Suprapubic skin (tissue), 4 donors: ENCODE data around the gene CMKLR1. TPM values are rescaled to one million over a fixed set of nuclear protein-coding genes. Genes with fewer than 3 reads are reported as not detected.

Experiments used
- DNase-seq, 2 donors: peaks; one replicate each; pipeline ENCODE4 v3.0.0-alpha.2; 2019; ENCODE audit warnings: low spot score in 2 of 2
- H3K27ac ChIP-seq: fragments of 200-600 bp; sonication (generic); one replicate; pipeline ENCODE4 v1.5.1; 2019
- H3K27me3 ChIP-seq: fragments of 200-600 bp; sonication (generic); one replicate; pipeline ENCODE4 v1.5.1; 2019
- H3K36me3 ChIP-seq: fragments of 200-600 bp; sonication (generic); one replicate; pipeline ENCODE4 v1.5.1; 2019
- H3K4me1 ChIP-seq: fragments of 200-600 bp; sonication (generic); one replicate; pipeline ENCODE4 v1.5.1; 2019
- H3K4me3 ChIP-seq: fragments of 200-600 bp; sonication (generic); one replicate; pipeline ENCODE4 v1.5.1; 2019; ENCODE audit warnings: mild to moderate bottlenecking
- H3K9me3 ChIP-seq: fragments of 200-600 bp; sonication (generic); one replicate; pipeline ENCODE4 v1.5.1; 2019
- EP300 ChIP-seq: sonication (generic); formaldehyde crosslinking; IDR thresholded peaks from one replicate; pipeline ENCODE4 v1.6.1; 2017; ENCODE audit warnings: antibody characterized with exemption
- POLR2A ChIP-seq, 2 donors: fragments of 450-650 bp; IDR thresholded peaks; one replicate each; pipeline ENCODE4 v1.6.1; 2017; ENCODE audit warnings: antibody characterized with exemption in 2 of 2, mild to moderate bottlenecking in 2 of 2, moderate library complexity in 2 of 2
- POLR2AphosphoS5 ChIP-seq, 3 donors: sonication (generic); formaldehyde crosslinking; IDR thresholded peaks; one replicate each; pipeline ENCODE4 v1.6.1; 2017; ENCODE audit warnings: antibody characterized with exemption in 3 of 3
- WGBS: methylation state at CpG from one replicate; pipeline ENCODE4 v1.1.5; 2018; 5-methylcytosine and 5-hydroxymethylcytosine counted together
- total RNA-seq, 4 donors: library from RNA; depleted of rRNA; stranded (reverse); fragments of >200 nt; gene quantifications; one replicate each; pipeline ENCODE4 v1.1.0, GENCODE V29; 2016
- TF ChIP-seq, protein P1 (sequence below), 2 donors: fragments of 200-600 bp in 1 of 2; fragments of 450-650 bp in 1 of 2; sonication (generic) in 1 of 2; IDR thresholded peaks; one replicate each; pipeline ENCODE4 v1.5.1; 2016 to 2019; ENCODE audit warnings: antibody characterized with exemption in 2 of 2, mild to moderate bottlenecking in 1 of 2, moderate library complexity in 1 of 2

CMKLR1 gene
- total RNA-seq, 4 donors from 2014 or later = 2.1 to 5.2 (median 3.4) TPM

DNA sequence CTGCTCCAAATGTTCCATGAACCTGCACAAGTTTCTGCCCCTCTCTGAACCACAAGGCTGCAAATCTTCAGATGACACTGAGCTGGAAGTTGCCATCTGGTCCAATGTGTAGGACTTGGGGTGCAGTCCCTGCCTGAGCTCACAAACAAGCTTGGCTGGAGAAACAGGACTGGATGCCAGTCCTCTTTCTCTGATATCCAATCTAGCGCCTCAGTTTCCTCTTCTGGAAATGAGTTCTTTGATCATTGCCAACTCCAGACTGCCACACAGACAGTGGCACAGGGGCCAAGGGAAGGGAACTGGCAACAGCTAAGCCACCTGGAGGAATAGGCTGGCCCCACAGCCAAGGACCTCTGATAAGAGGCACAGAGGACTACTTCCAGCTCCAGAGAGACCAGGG is 15.5 kb downstream of the CMKLR1 start:
- DNase-seq = no peak
- Histone ChIP-seq H3K36me3 (no peaks in the 10 kb centered on the region), H3K4me3 (no peak overlapping the region), H3K27ac (no peak overlapping the region), H3K9me3 (no peaks in the 10 kb centered on the region), H3K4me1 (peaks cover 11% of the 10 kb centered on the region), H3K27me3 (peaks cover 7% of the 10 kb centered on the region)
- WGBS = 75% methylated on average over 1 of the region's 1 CpG
- TF ChIP-seq POLR2AphosphoS5 (IDR thresholded peaks at IDR 0.05) (no peak), POLR2A (IDR thresholded peaks at IDR 0.05) (no peak), EP300 (no peak)
- TF ChIP-seq, protein P1, sequence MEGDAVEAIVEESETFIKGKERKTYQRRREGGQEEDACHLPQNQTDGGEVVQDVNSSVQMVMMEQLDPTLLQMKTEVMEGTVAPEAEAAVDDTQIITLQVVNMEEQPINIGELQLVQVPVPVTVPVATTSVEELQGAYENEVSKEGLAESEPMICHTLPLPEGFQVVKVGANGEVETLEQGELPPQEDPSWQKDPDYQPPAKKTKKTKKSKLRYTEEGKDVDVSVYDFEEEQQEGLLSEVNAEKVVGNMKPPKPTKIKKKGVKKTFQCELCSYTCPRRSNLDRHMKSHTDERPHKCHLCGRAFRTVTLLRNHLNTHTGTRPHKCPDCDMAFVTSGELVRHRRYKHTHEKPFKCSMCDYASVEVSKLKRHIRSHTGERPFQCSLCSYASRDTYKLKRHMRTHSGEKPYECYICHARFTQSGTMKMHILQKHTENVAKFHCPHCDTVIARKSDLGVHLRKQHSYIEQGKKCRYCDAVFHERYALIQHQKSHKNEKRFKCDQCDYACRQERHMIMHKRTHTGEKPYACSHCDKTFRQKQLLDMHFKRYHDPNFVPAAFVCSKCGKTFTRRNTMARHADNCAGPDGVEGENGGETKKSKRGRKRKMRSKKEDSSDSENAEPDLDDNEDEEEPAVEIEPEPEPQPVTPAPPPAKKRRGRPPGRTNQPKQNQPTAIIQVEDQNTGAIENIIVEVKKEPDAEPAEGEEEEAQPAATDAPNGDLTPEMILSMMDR (IDR thresholded peaks at IDR 0.05) = no peak

DNA sequence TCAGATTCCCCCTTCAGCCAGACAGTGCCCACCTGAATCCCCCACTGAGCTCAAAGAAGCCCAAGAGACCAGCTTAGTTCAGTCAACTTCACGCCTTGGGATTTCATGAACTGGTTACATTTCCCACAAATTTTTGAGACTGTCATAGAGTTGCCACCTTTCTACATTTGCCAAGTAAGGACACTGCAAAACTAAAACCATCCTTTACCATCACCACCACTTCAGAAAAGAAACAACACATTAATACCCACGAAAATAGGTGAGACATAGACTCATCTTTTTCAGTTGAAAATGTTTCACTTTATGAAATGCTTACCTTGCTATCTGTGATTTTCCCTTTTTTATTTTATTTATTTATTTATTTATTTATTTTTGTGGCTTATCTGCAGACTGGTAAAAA is 16.1 kb downstream of the CMKLR1 start:
- H3K9me3 ChIP-seq = no peaks in the 10 kb centered on the region
- no peaks in the 10 kb centered on the region for H3K36me3 ChIP-seq
- peaks cover 7% of the 10 kb centered on the region for H3K27me3 ChIP-seq
- H3K27ac ChIP-seq = no peak overlapping the region
- WGBS = 85% methylated on average over 2 of the region's 2 CpGs
- no peak overlapping the region for H3K4me3 ChIP-seq
- no peak for DNase-seq
- peaks cover 5% of the 10 kb centered on the region for H3K4me1 ChIP-seq
- TF ChIP-seq EP300 = no peak
- TF ChIP-seq, protein P1 (IDR thresholded peaks at IDR 0.05) = no peak
- no peak for TF ChIP-seq POLR2AphosphoS5 (IDR thresholded peaks at IDR 0.05)
- no peak for TF ChIP-seq POLR2A (IDR thresholded peaks at IDR 0.05)

DNA sequence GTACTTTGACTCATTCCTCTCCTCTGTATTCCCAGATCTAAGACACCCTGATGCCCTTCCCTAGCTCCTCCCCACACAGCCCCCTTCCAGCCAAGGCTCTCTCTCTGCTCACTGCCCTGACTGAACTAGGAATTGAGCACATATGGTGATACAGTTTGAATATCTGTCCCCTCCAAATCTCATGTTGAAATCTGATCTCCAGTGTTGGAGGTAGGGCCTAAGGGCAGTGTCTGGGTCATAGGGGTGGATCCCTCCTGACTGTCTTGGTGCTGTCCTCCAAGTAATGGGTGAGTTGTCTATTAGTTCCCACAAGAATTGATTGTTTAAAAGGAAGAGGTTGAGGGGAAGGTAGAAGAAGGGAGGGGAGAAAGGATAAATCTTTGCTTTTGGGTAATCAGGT is 17.4 kb downstream of the CMKLR1 start:
- H3K4me3 ChIP-seq = no peak overlapping the region
- H3K27me3 ChIP-seq = peaks cover 7% of the 10 kb centered on the region
- H3K36me3 ChIP-seq = no peaks in the 10 kb centered on the region
- H3K4me1 ChIP-seq = no peaks in the 10 kb centered on the region
- no peak for TF ChIP-seq EP300
- no peak for TF ChIP-seq POLR2A (IDR thresholded peaks at IDR 0.05)
- TF ChIP-seq POLR2AphosphoS5 (IDR thresholded peaks at IDR 0.05) = no peak
- TF ChIP-seq, protein P1 (IDR thresholded peaks at IDR 0.05) = no peak
- H3K27ac ChIP-seq = no peak overlapping the region
- no peak for DNase-seq
- H3K9me3 ChIP-seq = no peaks in the 10 kb centered on the region

DNA sequence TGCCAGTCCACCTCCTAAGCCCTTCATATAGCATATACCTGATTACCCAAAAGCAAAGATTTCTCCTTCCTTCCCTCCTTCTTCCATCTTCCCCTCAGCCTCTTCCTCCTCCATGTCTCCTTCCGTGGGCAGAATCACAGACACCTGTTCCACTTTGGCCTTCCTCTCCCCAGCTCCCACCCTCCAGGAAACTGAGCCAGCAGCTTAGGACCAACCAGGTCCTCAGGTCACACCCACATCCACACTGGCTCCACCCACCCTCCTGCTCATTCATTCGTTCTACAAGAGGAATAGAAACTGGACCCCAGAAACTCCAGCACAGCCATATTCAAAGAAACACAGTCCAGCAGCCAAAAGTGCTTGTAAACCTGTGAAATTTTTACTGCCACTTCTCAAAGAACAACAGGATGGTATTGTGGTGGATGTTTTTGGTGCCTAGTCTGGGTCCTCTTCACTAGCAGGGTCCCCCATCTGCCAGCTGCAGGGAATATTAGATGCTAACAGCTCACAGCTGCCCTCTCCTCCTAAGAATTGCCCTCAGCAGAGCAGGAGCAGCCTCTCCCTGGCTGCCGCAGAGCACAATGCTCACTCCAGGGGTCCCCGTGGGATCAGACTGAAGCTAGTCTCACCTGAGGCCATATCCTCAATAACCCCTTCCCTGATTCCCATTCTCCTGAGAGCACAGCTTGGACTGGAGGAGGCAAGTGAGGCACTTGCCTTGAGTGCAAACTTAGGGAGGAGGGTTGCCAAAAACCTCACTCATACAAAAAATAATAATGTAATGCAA is 18.4 kb downstream of the CMKLR1 start:
- Histone ChIP-seq H3K27ac (no peak overlapping the region), H3K9me3 (no peaks in the 10 kb centered on the region), H3K4me3 (no peak overlapping the region), H3K36me3 (no peaks in the 10 kb centered on the region), H3K4me1 (no peaks in the 10 kb centered on the region), H3K27me3 (peaks cover 7% of the 10 kb centered on the region)
- 52% methylated on average over 4 of the region's 4 CpGs for WGBS
- DNase-seq = no peak
- TF ChIP-seq POLR2AphosphoS5 (IDR thresholded peaks at IDR 0.05) (no peak), EP300 (no peak), POLR2A (IDR thresholded peaks at IDR 0.05) (no peak)
- TF ChIP-seq, protein P1 (IDR thresholded peaks at IDR 0.05) = no peak

DNA sequence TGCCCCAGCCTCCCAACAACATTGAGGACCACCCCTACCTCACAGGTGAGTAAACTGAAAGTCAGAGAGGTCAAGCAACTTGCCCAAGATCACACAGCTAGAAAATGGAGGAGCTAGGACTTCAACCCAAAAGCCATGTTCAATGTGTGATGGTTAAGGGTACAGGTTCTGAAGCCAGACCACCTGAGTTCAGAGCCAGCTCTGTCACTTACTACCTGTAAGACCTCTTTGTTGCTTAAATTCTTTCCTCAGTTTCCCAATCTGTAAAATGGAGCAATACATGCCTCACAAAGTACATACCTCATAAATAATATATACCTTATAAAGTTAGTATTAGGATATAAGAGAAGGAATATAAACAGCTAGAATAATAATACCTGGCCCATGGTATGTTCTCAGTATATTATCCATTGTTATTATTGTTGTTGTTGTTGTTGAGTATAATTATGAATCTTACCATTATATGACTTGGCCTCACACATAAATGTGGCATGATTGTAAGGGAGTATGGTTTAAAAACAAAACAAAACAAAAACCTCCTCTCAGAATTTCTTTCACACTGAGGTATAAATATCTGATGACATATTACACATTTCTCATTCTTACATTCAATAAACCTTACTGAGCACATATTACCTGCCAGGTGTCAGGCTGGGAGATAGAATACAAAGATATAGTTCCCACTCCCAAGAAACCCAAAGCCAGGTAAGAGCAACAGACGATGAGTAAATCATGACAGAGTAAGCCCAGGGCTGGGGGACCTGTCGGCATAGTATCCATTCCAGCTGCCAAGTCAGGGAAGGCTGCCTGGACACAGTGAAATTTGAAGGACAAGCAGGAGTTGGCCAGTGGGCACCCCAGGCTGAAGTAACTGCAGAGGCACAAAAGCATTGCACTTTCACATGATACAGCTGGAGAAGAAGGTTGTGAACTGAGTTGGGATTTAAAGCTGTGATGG is 19.6 kb downstream of the CMKLR1 start:
- DNase-seq = no peak
- H3K36me3 ChIP-seq = no peaks in the 10 kb centered on the region
- H3K27ac ChIP-seq = no peak overlapping the region
- no peaks in the 10 kb centered on the region for H3K9me3 ChIP-seq
- TF ChIP-seq EP300 (no peak), POLR2AphosphoS5 (IDR thresholded peaks at IDR 0.05) (no peak), POLR2A (IDR thresholded peaks at IDR 0.05) (no peak)
- TF ChIP-seq, protein P1 (IDR thresholded peaks at IDR 0.05) = no peak
- H3K27me3 ChIP-seq = peaks cover 7% of the 10 kb centered on the region
- WGBS = 34% methylated on average over 2 of the region's 2 CpGs
- H3K4me3 ChIP-seq = no peak overlapping the region
- H3K4me1 ChIP-seq = no peaks in the 10 kb centered on the region
